ENCODE measurements around the gene TRPV3. TPM values are rescaled to one million over a fixed set of nuclear protein-coding genes. Genes with fewer than 3 reads are reported as not detected.
"Not testable (repeated sequence)": the region's sequence is repeated elsewhere in the genome, so short reads cannot be mapped to it uniquely, and the experiment has no call there.

TRPV3 gene
- 0.06 TPM in 1 of 2 replicates, not detected in the other for total RNA-seq

DNA sequence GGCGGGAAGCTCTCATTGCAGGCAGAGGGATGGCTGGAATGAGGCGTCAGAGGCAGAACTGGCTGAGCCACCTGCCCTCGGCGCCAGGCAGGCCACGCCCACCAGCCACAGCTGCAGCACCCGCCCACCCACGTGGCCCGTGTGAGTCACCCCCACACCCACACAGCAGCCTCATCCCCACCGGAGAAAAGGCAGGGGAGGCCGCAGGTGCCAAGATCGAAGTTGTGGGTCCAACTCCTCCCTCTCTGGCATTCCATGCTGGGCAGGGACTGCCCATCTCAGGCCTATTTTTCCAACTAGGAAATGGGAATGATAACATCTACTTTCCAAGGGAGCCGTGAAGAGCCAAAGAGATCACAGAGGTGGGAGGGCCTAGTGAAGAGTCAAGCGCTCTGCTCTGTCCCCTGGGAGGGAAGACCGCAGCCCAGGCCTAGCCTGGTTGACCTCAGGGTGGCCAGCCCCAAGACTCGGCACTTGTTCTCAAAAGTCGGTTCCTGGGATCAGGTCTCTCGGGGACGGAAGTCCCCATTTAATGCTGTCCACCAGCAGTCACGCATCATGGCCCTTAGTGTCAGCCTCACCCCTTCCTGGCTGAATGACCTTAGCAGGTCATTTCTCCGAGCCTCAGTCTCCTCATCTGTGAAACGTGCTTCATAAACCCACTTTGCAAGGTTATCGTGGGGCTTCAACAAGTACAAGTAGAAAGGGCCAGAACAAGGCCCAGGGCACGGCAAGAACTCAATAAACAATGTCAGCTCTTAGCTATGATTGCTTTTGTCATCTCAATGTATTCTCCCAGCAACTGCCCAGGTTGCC is at the start of gene TRPV3:
TSS of gene TRPV3 (minus strand) at position 45 of the 816 bp plus-strand sequence. CDS start 2,962 bp downstream, outside the sequence.
- no peak for DNase-seq (ENCODE audit: extremely low read depth, low read depth, low spot score)

DNA sequence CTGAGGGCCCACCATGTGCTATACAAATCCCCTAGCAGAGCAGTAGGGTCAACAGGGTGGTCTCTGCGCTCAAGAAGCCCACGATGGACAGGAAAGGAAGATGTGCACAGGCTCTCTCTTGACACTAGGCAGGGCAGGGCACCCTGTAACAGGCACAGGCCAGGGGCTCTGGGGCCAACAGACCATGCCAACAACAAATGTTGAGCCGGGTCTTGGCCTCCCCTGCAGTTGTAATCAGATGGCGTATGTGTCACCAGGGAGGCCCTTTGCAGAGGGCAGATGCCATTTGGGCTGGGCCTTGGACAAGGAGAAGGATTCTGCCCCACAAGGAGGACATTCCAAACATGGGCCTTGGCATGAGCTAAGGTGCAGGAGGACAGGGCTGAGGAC is 46.3 kb upstream of the TRPV3 start:
- DNase-seq (ENCODE audit: extremely low read depth, low read depth, low spot score) = no peak

DNA sequence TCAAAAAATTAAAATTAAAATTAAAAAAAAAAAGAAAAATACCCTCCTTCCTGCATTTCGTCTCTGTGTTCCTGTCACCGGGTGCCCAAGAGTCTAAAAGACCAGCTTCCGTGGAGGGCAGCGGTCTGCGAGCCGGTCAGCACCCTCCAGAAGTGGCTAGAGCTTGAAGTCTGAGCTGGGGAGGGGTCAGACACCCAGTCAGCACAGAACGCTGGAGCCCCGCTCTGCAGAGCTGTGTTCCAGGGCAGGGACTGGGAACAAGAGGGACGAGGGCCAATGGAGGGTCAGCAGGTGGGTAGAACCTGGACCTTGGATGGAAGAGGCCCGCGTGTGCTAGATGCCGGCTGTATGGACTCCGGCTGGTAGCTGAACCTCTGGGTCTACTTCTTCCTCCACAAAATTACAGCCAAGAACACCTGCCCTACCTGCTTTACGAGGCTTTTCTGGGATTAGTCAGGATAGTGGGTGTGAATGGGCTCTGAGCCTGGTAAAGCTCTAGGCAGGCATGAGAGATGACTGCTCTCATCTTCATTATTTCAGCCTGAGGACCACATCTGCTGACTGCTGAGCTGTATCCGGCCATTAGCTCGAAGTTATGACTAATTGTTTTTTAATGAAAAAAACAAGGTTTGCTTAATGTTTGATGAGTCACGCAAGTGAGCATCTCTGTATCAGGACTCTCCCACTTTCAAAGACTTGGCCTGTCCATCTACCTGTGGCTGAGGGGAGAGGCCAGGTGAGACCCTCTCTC is 45.7 kb upstream of the TRPV3 start:
- DNase-seq (ENCODE audit: extremely low read depth, low read depth, low spot score) = peak; percentile 9

DNA sequence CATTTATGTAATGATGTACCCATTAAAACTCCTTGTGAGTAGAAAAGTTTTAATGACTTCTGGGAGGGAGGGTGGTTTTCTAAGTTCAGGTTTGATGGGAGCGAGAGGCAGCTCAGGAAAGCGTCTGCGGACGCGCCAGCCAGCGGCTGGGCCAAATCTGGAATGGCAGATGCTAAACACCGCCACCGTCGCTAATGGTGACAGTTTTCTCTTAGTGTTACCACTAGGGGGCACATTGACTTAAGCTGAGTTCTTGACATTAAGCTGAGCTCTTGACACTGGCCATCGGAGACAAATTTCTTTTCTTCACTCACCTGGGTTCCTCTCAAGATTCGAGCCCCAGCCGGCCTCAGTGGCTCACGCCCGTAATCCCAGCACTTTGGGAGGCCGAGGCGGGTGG is 44.9 kb upstream of the TRPV3 start:
- DNase-seq (ENCODE audit: extremely low read depth, low read depth, low spot score) = no peak

DNA sequence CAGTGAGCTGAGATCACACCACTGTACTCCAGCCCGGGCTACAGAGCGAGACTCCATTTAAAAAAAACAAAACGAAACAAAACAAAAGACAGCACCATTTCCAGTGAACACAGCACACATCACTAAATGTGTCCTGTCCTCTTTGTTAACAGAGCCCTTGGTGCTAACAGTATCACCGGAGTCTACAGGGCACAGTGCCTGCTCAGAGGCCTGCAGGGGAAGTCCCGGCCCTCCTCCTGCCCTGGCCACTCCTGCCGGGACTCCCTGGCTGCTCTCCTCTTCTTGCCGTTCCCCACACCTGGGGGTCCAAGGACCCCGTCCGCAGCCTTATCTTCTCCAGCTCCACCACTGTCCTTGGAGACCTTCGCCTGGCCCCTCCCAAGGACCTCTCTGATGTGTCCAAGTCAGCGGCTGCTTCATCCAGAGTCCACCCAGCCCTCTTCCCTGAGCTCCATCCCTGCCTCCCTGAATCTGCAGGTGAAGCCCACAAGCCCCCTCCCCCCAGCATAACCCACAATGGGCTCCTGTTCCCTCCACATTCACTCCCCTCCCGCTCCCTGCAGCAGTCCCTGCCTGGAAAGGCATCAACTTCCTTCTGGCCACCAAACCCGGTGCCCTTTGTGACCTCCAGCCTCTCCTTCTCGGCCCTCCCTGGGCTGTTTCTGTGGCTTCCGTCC is 43.1 kb upstream of the TRPV3 start:
- no peak for DNase-seq (ENCODE audit: extremely low read depth, low read depth, low spot score)

DNA sequence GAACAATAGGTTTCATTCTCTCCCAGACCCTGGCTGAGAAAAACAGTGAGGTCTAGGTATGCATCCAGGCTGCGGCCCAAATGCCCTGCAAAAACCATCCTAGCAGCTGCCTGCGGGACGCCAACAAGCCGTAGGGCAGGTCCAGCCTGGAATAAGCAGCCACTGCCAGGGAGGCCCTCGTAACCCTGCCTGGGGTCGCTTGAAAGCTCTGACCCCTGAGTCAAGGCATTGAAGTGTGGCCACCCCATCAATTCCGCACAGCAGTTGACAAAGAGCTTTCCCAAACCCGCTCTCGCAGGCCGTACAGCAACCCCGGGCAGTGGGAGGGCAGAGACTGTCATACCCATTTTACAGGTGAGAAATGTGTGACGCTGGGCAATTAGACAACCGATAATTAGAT is 40.5 kb upstream of the TRPV3 start:
- DNase-seq (ENCODE audit: extremely low read depth, low read depth, low spot score) = no peak

DNA sequence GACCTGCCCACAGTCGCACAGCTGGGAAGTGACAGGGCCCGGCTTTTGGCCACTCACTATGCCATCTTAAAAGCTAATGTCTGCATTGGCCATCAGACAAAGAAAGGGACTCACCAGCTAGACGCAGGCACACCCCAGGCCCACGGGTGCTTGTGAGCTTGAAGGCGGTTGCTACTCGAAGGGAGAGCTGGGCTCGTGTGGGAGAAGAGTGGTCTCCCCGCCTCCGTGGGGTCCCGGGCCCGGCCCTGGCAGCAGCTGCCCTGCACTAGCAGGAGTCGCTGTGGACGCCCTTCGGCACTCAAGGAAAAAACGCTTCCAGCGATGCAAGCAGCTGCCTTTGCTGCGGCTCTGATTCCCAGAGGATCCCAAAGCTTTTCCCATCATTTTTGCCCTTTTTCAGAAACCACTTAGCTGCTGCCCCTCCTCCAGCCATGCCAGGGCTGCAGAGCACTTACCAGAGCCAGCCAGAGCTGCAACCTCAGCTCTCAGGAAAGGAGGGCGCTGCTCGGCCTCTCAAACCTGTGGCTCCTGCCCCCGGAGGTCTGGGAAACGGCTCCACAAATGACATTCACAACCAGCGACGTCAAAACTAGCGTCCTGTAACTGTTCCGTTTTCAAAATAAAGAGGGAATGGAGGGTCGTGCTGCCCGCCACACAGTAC is 39.3 kb upstream of the TRPV3 start:
- DNase-seq (ENCODE audit: extremely low read depth, low read depth, low spot score) = no peak

DNA sequence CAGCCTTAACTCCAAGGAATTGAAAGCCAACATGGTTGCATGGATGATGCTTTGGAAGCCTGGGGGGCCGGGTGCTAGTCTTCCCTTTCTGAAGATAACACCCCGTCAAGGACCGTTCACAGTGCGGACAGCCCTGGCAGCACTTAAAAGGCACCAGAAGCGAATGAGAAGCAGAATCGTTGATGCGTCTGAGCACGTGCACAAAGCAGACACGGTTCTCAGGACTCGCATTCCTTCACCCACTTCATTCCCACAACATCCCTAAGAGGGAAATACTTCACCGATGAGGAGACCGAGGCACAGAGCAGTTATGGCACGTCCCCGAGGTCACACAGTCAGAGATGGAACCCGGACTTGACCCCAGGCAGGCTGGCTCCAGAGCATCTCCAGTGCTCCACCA is 37.4 kb upstream of the TRPV3 start:
- no peak for DNase-seq (ENCODE audit: extremely low read depth, low read depth, low spot score)

DNA sequence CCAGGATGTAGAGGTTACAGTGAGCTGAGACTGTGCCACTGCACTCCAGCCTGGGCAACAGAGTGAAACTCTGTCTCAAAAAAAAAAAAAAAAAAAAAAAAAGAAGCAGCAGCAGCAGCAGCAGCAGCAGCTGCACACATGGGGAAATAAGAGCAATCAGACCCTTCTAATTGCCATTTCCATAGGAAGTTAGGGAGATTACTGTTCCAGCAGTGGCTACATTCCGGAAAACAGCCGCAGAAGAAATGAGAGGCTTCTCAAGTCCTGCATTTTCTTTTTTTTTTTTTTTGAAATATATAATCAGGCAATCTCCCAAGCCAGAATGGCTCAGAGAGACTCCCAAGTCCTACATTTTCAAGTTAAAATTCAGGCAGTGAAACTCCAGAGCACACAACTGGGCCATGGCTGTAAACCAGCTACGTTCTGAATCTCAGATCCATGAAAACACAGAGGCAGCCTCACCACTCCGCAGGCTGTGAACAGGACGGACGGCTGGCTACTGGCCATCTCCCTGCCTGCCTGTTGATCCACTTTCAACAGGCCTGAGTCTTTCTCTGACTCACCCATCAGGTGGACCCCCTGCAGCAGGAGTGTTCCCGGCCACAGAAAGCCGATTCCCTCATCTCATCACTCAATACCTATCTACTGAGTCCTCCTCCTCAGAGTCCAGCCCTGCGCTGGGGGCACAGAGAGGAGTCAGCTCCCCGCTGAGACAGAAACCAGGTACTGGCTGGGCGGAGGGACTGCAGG is 36.6 kb upstream of the TRPV3 start:
- DNase-seq (ENCODE audit: extremely low read depth, low read depth, low spot score) = no peak

DNA sequence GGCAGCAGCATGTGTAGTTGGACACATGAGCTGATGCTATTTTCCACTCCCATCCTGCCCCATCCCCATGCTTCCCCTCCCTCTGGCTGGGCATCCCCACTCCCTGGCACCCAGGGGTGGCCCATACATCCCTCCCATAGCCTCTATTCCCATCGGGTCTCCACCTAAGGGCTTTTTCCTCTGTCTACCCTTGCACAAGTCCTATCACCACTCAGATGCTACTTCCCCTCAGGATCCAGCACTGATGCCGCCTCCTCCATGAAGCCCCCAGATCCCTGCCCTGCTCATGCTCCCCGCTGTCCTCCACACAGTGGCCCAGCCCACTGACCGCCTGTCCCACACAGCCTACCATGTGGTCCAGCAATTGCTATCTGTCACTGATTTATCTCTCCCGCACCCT is 35.8 kb upstream of the TRPV3 start:
- no peak for DNase-seq (ENCODE audit: extremely low read depth, low read depth, low spot score)

DNA sequence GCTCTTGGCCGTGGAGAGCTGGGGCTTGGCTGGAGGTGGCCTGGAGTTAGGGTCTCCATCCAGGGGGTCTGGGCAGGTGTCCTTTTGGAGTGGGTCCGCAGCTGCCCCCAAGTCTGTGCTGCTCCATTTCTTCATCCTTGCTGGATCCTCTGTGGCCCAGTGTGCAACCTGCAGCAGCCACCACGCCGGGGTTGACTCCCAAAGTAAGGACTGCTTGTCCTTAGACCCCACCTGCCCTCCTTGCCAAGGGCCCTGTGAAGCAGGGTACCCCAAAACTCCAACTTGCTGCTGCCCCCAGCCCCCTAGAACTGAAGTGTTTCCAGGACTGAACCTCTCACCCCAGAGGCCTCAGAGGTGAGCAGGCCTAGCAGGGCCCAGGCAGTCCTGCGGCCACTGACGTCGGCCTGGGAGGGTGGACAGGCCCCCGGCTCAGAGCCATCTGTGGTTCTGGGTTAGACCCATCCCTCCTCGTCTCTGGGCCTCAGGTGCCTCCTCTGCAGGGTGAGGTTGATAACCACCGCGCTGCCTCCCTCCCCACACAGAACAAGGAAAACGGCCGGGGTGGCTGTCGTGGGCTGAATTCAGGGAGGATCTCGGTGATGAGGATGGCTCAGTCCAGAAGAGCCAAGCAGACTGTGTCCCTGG is 34.7 kb upstream of the TRPV3 start:
- no peak for DNase-seq (ENCODE audit: extremely low read depth, low read depth, low spot score)

DNA sequence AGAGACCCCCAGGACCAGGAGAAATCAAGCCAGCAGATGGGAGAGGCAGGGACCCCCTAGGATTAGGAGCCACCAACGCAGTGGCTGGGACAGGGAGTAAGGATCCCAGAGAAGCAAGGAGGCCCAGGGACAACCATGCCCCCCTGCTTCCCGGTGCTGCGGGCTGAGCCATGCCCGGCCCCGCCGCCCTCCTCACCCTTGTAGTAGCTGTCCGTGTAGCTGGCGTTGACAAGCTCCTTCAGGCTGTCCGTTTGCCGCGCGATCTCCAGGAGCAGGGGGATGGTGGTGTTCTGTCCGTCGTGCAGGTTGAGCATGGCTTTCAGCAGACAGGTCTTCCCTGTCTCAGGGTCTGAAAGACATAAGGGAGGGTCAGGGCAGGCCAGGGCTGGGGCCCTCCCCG is 33.2 kb upstream of the TRPV3 start:
- DNase-seq (ENCODE audit: extremely low read depth, low read depth, low spot score) = no peak

DNA sequence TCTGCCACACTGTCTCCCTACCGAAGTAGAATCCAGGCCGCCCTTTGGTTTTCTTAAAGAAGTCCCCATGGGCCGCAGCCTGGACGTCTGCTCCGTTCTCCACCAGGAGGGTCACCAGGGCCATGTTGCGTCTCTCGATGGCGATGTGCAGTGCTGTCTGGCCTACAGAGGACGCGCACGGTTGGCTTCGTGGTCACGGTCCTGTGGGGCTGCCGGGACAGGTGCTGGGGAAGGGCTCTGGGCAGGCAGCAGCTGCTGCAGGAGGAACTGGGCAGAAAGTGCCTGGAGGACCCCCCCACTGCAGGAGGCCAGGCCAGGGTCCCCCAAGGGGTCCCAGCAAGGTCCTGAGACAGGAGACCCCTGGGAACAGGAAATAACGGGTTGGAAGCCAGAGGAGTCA is 32.6 kb upstream of the TRPV3 start:
- no peak for DNase-seq (ENCODE audit: extremely low read depth, low read depth, low spot score)

DNA sequence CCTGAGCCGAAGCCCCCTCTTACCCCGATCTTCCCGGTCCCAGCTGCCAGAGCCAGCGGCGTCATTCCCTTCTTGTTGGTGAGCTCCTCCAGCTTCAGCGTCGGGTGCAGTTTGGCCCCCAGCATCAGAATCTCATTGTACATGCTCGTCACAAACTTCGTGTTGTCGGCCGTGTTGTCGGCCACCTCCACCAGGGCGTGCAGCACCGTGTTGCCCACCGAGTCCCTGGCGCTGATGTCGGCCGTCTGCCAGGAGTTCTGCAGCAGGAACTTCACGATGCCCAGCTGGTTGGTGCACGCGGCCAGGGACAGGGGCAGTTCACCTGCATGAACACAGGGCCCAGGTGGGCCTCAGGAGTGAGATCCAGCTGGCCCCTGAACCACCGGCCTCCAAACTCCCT is 32.2 kb upstream of the TRPV3 start:
- DNase-seq (ENCODE audit: extremely low read depth, low read depth, low spot score) = no peak

DNA sequence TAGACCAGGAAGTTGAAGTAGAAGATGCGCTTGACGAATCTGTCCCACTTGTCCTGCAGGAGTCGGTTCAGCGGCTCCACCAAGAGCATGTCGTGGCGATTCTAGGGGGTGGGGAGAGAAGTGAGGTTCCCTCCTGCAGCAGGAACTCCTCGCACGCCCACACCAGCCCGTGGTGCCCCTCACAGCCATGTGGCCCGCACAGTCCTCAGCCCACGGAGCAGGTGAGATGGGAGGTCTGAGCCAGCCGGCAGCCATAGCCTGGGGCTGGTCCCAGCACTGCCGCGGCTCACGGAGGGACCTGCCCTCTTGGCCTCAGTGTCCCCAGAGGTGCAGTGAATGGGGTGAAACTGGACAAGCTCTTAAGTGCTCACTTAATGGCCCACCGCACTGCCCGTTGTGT is 28.2 kb upstream of the TRPV3 start:
- DNase-seq (ENCODE audit: extremely low read depth, low read depth, low spot score) = no peak

DNA sequence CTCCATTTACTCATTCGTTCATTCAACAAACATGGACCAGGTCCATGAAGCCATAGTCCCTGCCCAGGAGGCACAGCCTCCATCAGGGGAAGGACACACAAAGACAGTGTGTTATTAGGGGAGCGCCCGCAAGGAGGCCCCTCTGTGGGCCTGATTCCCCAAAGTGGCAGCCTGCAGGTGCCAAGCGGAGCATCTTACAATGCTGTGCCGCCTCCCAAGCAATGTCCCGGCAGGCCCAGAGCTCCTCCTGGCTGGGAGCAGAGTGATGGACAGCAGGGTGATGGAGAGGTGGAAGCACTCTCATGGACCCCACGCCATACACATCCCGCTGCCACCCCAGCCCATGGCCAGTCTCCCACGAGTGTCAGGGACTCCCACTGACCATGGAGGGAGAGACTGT is 25.8 kb upstream of the TRPV3 start:
- no peak for DNase-seq (ENCODE audit: extremely low read depth, low read depth, low spot score)

DNA sequence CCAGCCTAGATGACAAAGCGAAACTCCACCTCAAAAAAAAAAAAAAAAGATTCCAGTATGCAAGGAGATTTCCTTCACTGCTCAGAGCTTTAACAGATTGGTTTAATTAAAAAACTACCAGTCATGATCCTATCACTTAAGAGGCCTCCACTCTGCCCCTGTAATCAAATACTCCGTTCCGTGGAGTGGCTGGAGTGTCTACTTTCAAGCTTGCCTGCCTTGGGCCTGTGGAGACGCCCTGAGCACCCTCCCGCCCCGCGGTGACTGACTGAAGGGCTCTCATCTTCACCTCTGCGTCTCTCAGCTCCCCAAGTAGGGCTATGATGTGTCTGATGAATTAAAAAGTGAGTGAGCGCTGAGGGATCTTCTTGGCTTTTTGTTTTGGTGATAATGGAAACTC is 25.3 kb upstream of the TRPV3 start:
- no peak for DNase-seq (ENCODE audit: extremely low read depth, low read depth, low spot score)

DNA sequence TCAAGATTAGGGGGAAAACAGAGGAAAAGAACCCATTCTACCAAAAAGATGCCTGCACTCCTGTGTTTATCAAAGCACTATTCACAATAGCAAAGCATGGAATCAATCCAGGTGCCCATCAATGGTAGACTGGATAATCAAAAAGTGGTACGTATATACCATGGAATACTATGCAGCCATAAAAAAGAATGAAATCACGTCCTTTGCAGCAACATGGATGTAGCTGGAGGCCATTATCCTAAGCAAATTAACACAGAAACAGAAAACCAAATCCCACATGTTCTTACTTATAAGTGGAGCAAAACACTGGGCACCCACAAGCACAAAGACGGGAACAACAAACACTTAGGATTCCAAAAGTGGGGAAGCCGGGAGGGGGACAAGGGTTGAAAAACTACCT is 21.1 kb upstream of the TRPV3 start:
- DNase-seq (ENCODE audit: extremely low read depth, low read depth, low spot score) = not testable (repeated sequence)

DNA sequence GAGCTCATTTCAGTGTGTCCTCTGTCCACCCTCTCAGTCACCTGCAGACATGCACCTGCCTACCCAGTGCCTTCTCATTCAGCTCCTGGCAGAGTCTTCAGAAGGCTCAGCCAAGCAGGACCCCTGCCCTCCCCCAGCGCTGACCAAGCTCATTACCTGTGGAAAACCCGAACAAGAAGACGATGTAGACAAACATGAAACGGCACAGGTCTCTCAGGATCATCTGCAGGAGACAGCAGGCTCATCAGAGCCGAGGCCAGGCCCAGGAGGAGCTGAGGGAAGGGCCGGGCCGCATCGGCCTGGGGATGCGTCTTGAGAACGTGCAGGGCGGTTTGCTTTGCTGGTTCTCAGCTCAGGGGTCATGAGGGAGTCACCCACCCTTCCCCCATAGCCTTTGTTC is 19.4 kb upstream of the TRPV3 start:
- no peak for DNase-seq (ENCODE audit: extremely low read depth, low read depth, low spot score)

DNA sequence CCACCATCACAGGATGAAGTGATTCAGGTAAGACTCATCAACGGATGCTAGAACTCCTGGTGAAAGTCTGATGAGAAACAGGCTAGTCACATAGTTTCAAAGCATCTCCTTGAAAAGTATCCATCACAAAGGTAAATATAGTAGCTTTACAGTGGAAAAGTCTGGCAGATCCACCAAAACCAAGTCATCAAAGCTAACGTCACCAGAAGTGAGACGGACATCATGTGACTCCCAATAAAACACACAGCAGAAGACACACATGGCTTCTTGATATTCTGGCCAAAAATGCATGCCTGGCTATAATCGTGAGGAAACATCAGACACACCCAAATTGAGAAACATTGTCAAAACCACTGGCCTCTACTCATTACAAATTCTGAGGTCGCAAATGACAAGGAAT is 17.9 kb upstream of the TRPV3 start:
- no peak for DNase-seq (ENCODE audit: extremely low read depth, low read depth, low spot score)
